H9 (cell line): ENCODE measurements around the gene UBR7. TPM values are rescaled to one million over a fixed set of nuclear protein-coding genes. Genes with fewer than 3 reads are reported as not detected.

Experiments used
- DNase-seq: peaks from one replicate; pipeline ENCODE4 v3.0.0-alpha.2; 2017
- H2AFZ ChIP-seq: one replicate; pipeline ENCODE4 v1.6.1; 2013; ENCODE audit warnings: mild to moderate bottlenecking, low read length, control low read depth, moderate library complexity
- H2AK5ac ChIP-seq: 2 replicates; pipeline ENCODE4 v1.6.1; 2013; ENCODE audit warnings: low read length, control low read depth, mixed read lengths; ENCODE audit not compliant: insufficient read length
- H2BK120ac ChIP-seq: one replicate; pipeline ENCODE4 v1.6.1; 2013; ENCODE audit warnings: low read depth, mild to moderate bottlenecking, low read length, control low read depth, inconsistent platforms; ENCODE audit not compliant: poor library complexity, severe bottlenecking
- H2BK12ac ChIP-seq: 2 replicates; pipeline ENCODE4 v1.6.1; 2013; ENCODE audit warnings: low read length, control low read depth, mixed read lengths, low read depth; ENCODE audit not compliant: insufficient read length
- H2BK15ac ChIP-seq: 2 replicates; pipeline ENCODE4 v1.6.1; 2013; ENCODE audit warnings: low read depth, low read length, control low read depth
- H2BK20ac ChIP-seq: one replicate; pipeline ENCODE4 v1.6.1; 2013; ENCODE audit warnings: low read depth, mild to moderate bottlenecking, low read length, control low read depth, inconsistent platforms; ENCODE audit not compliant: poor library complexity, severe bottlenecking
- H2BK5ac ChIP-seq: 2 replicates; pipeline ENCODE4 v1.6.1; 2013; ENCODE audit warnings: low read length, control low read depth, mixed read lengths; ENCODE audit not compliant: insufficient read length
- H3K14ac ChIP-seq: 2 replicates; pipeline ENCODE4 v1.6.1; 2013; ENCODE audit warnings: low read length, control low read depth; ENCODE audit not compliant: insufficient read depth
- H3K18ac ChIP-seq: 2 replicates; pipeline ENCODE4 v1.6.1; 2013; ENCODE audit warnings: low read depth, mild to moderate bottlenecking, mixed read lengths, low read length, control low read depth; ENCODE audit not compliant: insufficient read length
- H3K23ac ChIP-seq: 2 replicates; pipeline ENCODE4 v1.6.1; 2013; ENCODE audit warnings: low read length, control low read depth, mixed read lengths, low read depth; ENCODE audit not compliant: insufficient read length
- H3K23me2 ChIP-seq: 2 replicates; pipeline ENCODE4 v1.6.1; 2013; ENCODE audit warnings: low read depth, mild to moderate bottlenecking, mixed read lengths, low read length, control low read depth; ENCODE audit not compliant: insufficient read length, poor library complexity, severe bottlenecking
- H3K27ac ChIP-seq: 2 replicates; pipeline ENCODE4 v1.5.1; 2013; ENCODE audit warnings: low read length, control low read depth, mixed read lengths, low read depth; ENCODE audit not compliant: insufficient read length
- H3K27me3 ChIP-seq: 2 replicates; pipeline ENCODE4 v1.6.1; 2013; ENCODE audit warnings: low read length, control low read depth, inconsistent platforms; ENCODE audit not compliant: insufficient read depth
- H3K4ac ChIP-seq: 2 replicates; pipeline ENCODE4 v1.6.1; 2013; ENCODE audit warnings: low read depth, mild to moderate bottlenecking, control low read depth, inconsistent platforms, low read length, moderate library complexity
- H3K4me1 ChIP-seq: 2 replicates; pipeline ENCODE4 v1.6.1; 2013; ENCODE audit warnings: low read length, control low read depth, inconsistent platforms; ENCODE audit not compliant: insufficient read depth
- H3K4me2 ChIP-seq: 2 replicates; pipeline ENCODE4 v1.6.1; 2013; ENCODE audit warnings: low read length, control low read depth, mixed read lengths; ENCODE audit not compliant: insufficient read length, insufficient read depth
- H3K56ac ChIP-seq: 2 replicates; pipeline ENCODE4 v1.6.1; 2013; ENCODE audit warnings: low read depth, mild to moderate bottlenecking, mixed read lengths, low read length, control low read depth; ENCODE audit not compliant: insufficient read length
- H3K79me1 ChIP-seq: 2 replicates; pipeline ENCODE4 v1.6.1; 2013; ENCODE audit warnings: low read depth, mild to moderate bottlenecking, moderate library complexity, low read length, control low read depth, inconsistent platforms; ENCODE audit not compliant: insufficient read depth, poor library complexity, severe bottlenecking
- H3K79me2 ChIP-seq: 2 replicates; pipeline ENCODE4 v1.6.1; 2013; ENCODE audit warnings: low read length, control low read depth, inconsistent platforms; ENCODE audit not compliant: insufficient read depth
- H3K9ac ChIP-seq: 2 replicates; pipeline ENCODE4 v1.6.1; 2013; ENCODE audit warnings: low read length, control low read depth, mixed read lengths; ENCODE audit not compliant: insufficient read length; ENCODE audit errors: extremely low read depth
- H3K9me3 ChIP-seq: one replicate; pipeline ENCODE4 v1.6.1; 2013; ENCODE audit warnings: low read depth, low read length, inconsistent platforms; ENCODE audit not compliant: control insufficient read depth
- H3T11ph ChIP-seq: one replicate; pipeline ENCODE4 v1.6.1; 2013; ENCODE audit warnings: mild to moderate bottlenecking, low read length, control low read depth, inconsistent platforms
- H4K20me1 ChIP-seq: one replicate; pipeline ENCODE4 v1.6.1; 2013; ENCODE audit not compliant: control insufficient read depth, insufficient read length, insufficient read depth
- H4K5ac ChIP-seq: 2 replicates; pipeline ENCODE4 v1.6.1; 2013; ENCODE audit warnings: low read depth, mild to moderate bottlenecking, mixed read lengths, low read length, control low read depth; ENCODE audit not compliant: insufficient read length
- H4K8ac ChIP-seq: replicated peaks from 2 replicates; pipeline ENCODE4 v1.6.1; 2013; ENCODE audit warnings: low read length, control low read depth, mixed read lengths, low read depth; ENCODE audit not compliant: insufficient read length
- H4K91ac ChIP-seq: 2 replicates; pipeline ENCODE4 v1.6.1; 2013; ENCODE audit warnings: low read depth, mild to moderate bottlenecking, moderate library complexity, mixed read lengths, low read length, control low read depth; ENCODE audit not compliant: insufficient read length
- H3K27ac Mint-ChIP-seq, 3 experiments: 2 replicates in 2 of 3; 3 replicates in 1 of 3; pipeline ENCODE4 v1.8.0; 2020 to 2021; ENCODE audit warnings: mixed read lengths in 3 of 3, mild to moderate bottlenecking in 1 of 3, moderate library complexity in 1 of 3
- H3K27me3 Mint-ChIP-seq: 2 replicates; pipeline ENCODE4 v1.8.0; 2021; ENCODE audit warnings: low read depth, mild to moderate bottlenecking, moderate library complexity, mixed read lengths
- H3K36me3 Mint-ChIP-seq, 3 experiments: 2 replicates in 2 of 3; 3 replicates in 1 of 3; pipeline ENCODE4 v1.8.0; 2020 to 2021; ENCODE audit warnings: low read depth in 3 of 3, mixed read lengths in 3 of 3; ENCODE audit not compliant: insufficient read depth in 1 of 3
- H3K4me1 Mint-ChIP-seq, 2 experiments: 2 replicates each; pipeline ENCODE4 v1.8.0; 2020; ENCODE audit warnings: mixed read lengths in 2 of 2
- H3K4me3 Mint-ChIP-seq, 2 experiments: 2 replicates in 1 of 2; 3 replicates in 1 of 2; pipeline ENCODE4 v1.8.0; 2020 to 2021; ENCODE audit warnings: mild to moderate bottlenecking in 2 of 2, mixed read lengths in 2 of 2, moderate library complexity in 1 of 2
- H3K9me3 Mint-ChIP-seq, 2 experiments: 2 replicates in 1 of 2; 3 replicates in 1 of 2; pipeline ENCODE4 v1.8.0; 2020; ENCODE audit warnings: mild to moderate bottlenecking in 2 of 2, mixed read lengths in 2 of 2, moderate library complexity in 1 of 2
- CTCF ChIP-seq: fragments of 200-600 bp; sonication (generic); conservative IDR thresholded peaks from 3 replicates; pipeline ENCODE4 v1.8.0; 2021; ENCODE audit warnings: antibody characterized with exemption, mild to moderate bottlenecking
- WGBS: extraction: QIAGEN DNeasy Blood & Tissue Kit; methylation state at CpG from one replicate; pipeline ENCODE4 v1.1.7; 2013; ENCODE audit warnings: missing lambda C conversion rate, low lambda C conversion rate, mixed read lengths; ENCODE audit not compliant: insufficient read length; ENCODE audit errors: extremely low coverage; 5-methylcytosine and 5-hydroxymethylcytosine counted together
- total RNA-seq: library from RNA; stranded (reverse); gene quantifications from 2 replicates; pipeline ENCODE4 v1.2.1, GENCODE V29; 2021

Gene UBR7
- total RNA-seq, 1 experiment from 2014 or later = 28.4 TPM

GRCh38 chr14:93228550-93228949 is 21.5 kb downstream of the UBR7 start:
- Histone ChIP-seq H2AFZ (no peak overlapping the region), H3K27me3 (no peaks in the 10 kb centered on the region), H4K5ac (no peak overlapping the region), H3K4me1 (no peaks in the 10 kb centered on the region), H3K56ac (no peak overlapping the region), H3T11ph (no peak overlapping the region), H3K23ac (no peak overlapping the region), H3K27ac (no peak overlapping the region), H3K9me3 (no peaks in the 10 kb centered on the region), H3K9ac (no peak overlapping the region), H4K8ac (no peak overlapping the region), H3K14ac (no peak overlapping the region), H3K18ac (no peak overlapping the region), H2BK12ac (no peak overlapping the region), H2BK5ac (no peak overlapping the region), H2BK20ac (no peak overlapping the region), H2BK120ac (no peak overlapping the region), H3K4ac (no peak overlapping the region), H3K23me2 (no peaks in the 10 kb centered on the region), H4K20me1 (no peaks in the 10 kb centered on the region), H4K91ac (no peak overlapping the region), H3K79me1 (no peaks in the 10 kb centered on the region), H2AK5ac (no peak overlapping the region), H3K4me2 (no peak overlapping the region), H2BK15ac (no peak overlapping the region), H3K79me2 (no peaks in the 10 kb centered on the region)
- Mint-ChIP-seq H3K4me1 (peaks cover 0 to 4% of the 10 kb centered on the region in 2 experiments; a peak in 1 of 4 replicates), H3K4me3 (no peak overlapping the region), H3K27me3 (no peaks in the 10 kb centered on the region), H3K9me3 (no peaks in the 10 kb centered on the region), H3K27ac (no peak overlapping the region), H3K36me3 (peaks cover 16 to 43% (median 39%) of the 10 kb centered on the region in 3 experiments; a peak in 6 of 7 replicates)
- no peak for DNase-seq
- no CpG with 5 or more reads among the region's 8 CpGs for WGBS
- TF ChIP-seq CTCF = no peak
